Skeletal muscle satellite cell (primary cell): ENCODE results near the gene GATAD2A.
A peak's percentile ranks its signal among the peaks of the same experiment; 100 is the strongest.

ENCODE experiments used
- H3K27me3 ChIP-seq: 2 replicates; pipeline ENCODE4 v1.7.0; 2013; ENCODE audit warnings: low read length; ENCODE audit not compliant: control insufficient read depth, insufficient read depth
- H3K36me3 ChIP-seq: 2 replicates; pipeline ENCODE4 v1.7.0; 2013; ENCODE audit warnings: mild to moderate bottlenecking, control low read depth, low read length; ENCODE audit not compliant: insufficient read depth
- H3K4me1 ChIP-seq: 2 replicates; pipeline ENCODE4 v1.7.0; 2013; ENCODE audit warnings: low read length; ENCODE audit not compliant: control insufficient read depth, insufficient read depth
- H3K4me2 ChIP-seq: 2 replicates; pipeline ENCODE4 v1.7.0; 2013; ENCODE audit warnings: mild to moderate bottlenecking, low read length
- H3K4me3 ChIP-seq: 2 replicates; pipeline ENCODE4 v1.7.0; 2013; ENCODE audit warnings: low read length
- H3K9ac ChIP-seq: 2 replicates; pipeline ENCODE4 v1.7.0; 2013; ENCODE audit warnings: mild to moderate bottlenecking, low read depth, low read length, moderate library complexity
- H3K9me3 ChIP-seq: replicated peaks from 2 replicates; pipeline ENCODE4 v1.7.0; 2013; ENCODE audit warnings: mild to moderate bottlenecking, control low read depth, low read length

The GATAD2A gene

GRCh38 chr19:19538061-19538784 lies 132.7 kb downstream of the GATAD2A start, which contains the start of gene CILP2:
Gene CILP2 (plus strand): TSS chr19:19538265. CDS start chr19:19538350, 85 bp downstream.
- peaks cover 21% of the 10 kb centered on the region for H3K4me1 ChIP-seq
- H3K4me2 ChIP-seq: peak within 1 kb of the TSS; percentile 62
- H3K27me3 ChIP-seq: peaks cover 30% of the 10 kb centered on the region
- no peaks in the 10 kb centered on the region for H3K36me3 ChIP-seq
- H3K4me3 ChIP-seq: peak within 1 kb of the TSS; percentile 49
- H3K9me3 ChIP-seq: no peaks in the 10 kb centered on the region
- no peak within 1 kb of the TSS for H3K9ac ChIP-seq

GRCh38 chr19:19538785-19539166 lies 133.3 kb downstream of the GATAD2A start:
- H3K4me3 ChIP-seq: no peak overlapping the region
- H3K9ac ChIP-seq: no peak overlapping the region
- peaks cover 30% of the 10 kb centered on the region for H3K27me3 ChIP-seq
- H3K4me2 ChIP-seq: no peak overlapping the region
- H3K36me3 ChIP-seq: no peaks in the 10 kb centered on the region
- no peaks in the 10 kb centered on the region for H3K9me3 ChIP-seq
- H3K4me1 ChIP-seq: peaks cover 21% of the 10 kb centered on the region

- H3K4me1 ChIP-seq: peaks cover 21% of the 10 kb centered on the region
- H3K9me3 ChIP-seq: no peaks in the 10 kb centered on the region
- H3K27me3 ChIP-seq: peaks cover 30% of the 10 kb centered on the region
- no peak overlapping the region for H3K4me2 ChIP-seq
- no peak overlapping the region for H3K4me3 ChIP-seq
- no peaks in the 10 kb centered on the region for H3K36me3 ChIP-seq
- no peak overlapping the region for H3K9ac ChIP-seq
These were observed 134.2 kb downstream of the GATAD2A start for GRCh38 chr19:19539698-19540063.

- Histone ChIP-seq H3K4me3 (no peak overlapping the region), H3K4me2 (peak overlapping the region; percentile 48), H3K27me3 (peaks cover 30% of the 10 kb centered on the region), H3K4me1 (peaks cover 21% of the 10 kb centered on the region), H3K9me3 (no peaks in the 10 kb centered on the region), H3K9ac (no peak overlapping the region), H3K36me3 (no peaks in the 10 kb centered on the region)
These were observed 134.7 kb downstream of the GATAD2A start for GRCh38 chr19:19540064-19540714.

- Histone ChIP-seq H3K4me3 (no peak overlapping the region), H3K27me3 (peaks cover 30% of the 10 kb centered on the region), H3K4me2 (peak overlapping the region; percentile 48), H3K4me1 (peaks cover 21% of the 10 kb centered on the region), H3K36me3 (no peaks in the 10 kb centered on the region), H3K9ac (no peak overlapping the region), H3K9me3 (no peaks in the 10 kb centered on the region)
These were observed 135.4 kb downstream of the GATAD2A start for GRCh38 chr19:19540715-19541515.

- no peak overlapping the region for H3K4me2 ChIP-seq
- peaks cover 21% of the 10 kb centered on the region for H3K4me1 ChIP-seq
- H3K4me3 ChIP-seq: no peak overlapping the region
- no peaks in the 10 kb centered on the region for H3K9me3 ChIP-seq
- no peak overlapping the region for H3K9ac ChIP-seq
- H3K36me3 ChIP-seq: no peaks in the 10 kb centered on the region
- peaks cover 37% of the 10 kb centered on the region for H3K27me3 ChIP-seq
These were observed 136.1 kb downstream of the GATAD2A start for GRCh38 chr19:19541616-19542015.

GRCh38 chr19:19542507-19542906 lies 137.0 kb downstream of the GATAD2A start:
- peaks cover 45% of the 10 kb centered on the region for H3K27me3 ChIP-seq
- H3K4me1 ChIP-seq: peaks cover 18% of the 10 kb centered on the region
- H3K4me3 ChIP-seq: no peak overlapping the region
- no peak overlapping the region for H3K9ac ChIP-seq
- no peaks in the 10 kb centered on the region for H3K9me3 ChIP-seq
- H3K4me2 ChIP-seq: no peak overlapping the region
- H3K36me3 ChIP-seq: no peaks in the 10 kb centered on the region

- H3K4me3 ChIP-seq: no peak overlapping the region
- H3K27me3 ChIP-seq: peaks cover 41% of the 10 kb centered on the region
- H3K4me2 ChIP-seq: no peak overlapping the region
- no peaks in the 10 kb centered on the region for H3K9me3 ChIP-seq
- no peaks in the 10 kb centered on the region for H3K36me3 ChIP-seq
- no peak overlapping the region for H3K9ac ChIP-seq
- peaks cover 15% of the 10 kb centered on the region for H3K4me1 ChIP-seq
These were observed 137.6 kb downstream of the GATAD2A start for GRCh38 chr19:19543101-19543500.

- H3K9ac ChIP-seq: no peak overlapping the region
These were observed 138.2 kb downstream of the GATAD2A start for GRCh38 chr19:19543640-19544039.

GRCh38 chr19:19544257-19544953 lies 138.9 kb downstream of the GATAD2A start:
- Histone ChIP-seq H3K9ac (no peak overlapping the region), H3K27me3 (peaks cover 44% of the 10 kb centered on the region), H3K36me3 (no peaks in the 10 kb centered on the region), H3K9me3 (no peaks in the 10 kb centered on the region), H3K4me3 (no peak overlapping the region), H3K4me1 (peaks cover 7% of the 10 kb centered on the region), H3K4me2 (no peak overlapping the region)

More at GRCh38 chr19:19543640-19544039, 138.2 kb downstream of the GATAD2A start:
- Histone ChIP-seq H3K36me3 (no peaks in the 10 kb centered on the region), H3K4me2 (no peak overlapping the region), H3K9me3 (no peaks in the 10 kb centered on the region), H3K4me3 (no peak overlapping the region), H3K4me1 (peaks cover 9% of the 10 kb centered on the region), H3K27me3 (peaks cover 41% of the 10 kb centered on the region)
